GM21447 (cell line): ENCODE data around the gene AKR7A3.
"Not testable (repeated sequence)": the region's sequence is repeated elsewhere in the genome, so short reads cannot be mapped to it uniquely, and the experiment has no call there.

ENCODE experiments used
- ATAC-seq: cut with Tn5 transposase; IDR thresholded peaks from one replicate; pipeline ENCODE4 v1.9.1; 2021; ENCODE audit not compliant: unreplicated experiment

AKR7A3 gene

DNA sequence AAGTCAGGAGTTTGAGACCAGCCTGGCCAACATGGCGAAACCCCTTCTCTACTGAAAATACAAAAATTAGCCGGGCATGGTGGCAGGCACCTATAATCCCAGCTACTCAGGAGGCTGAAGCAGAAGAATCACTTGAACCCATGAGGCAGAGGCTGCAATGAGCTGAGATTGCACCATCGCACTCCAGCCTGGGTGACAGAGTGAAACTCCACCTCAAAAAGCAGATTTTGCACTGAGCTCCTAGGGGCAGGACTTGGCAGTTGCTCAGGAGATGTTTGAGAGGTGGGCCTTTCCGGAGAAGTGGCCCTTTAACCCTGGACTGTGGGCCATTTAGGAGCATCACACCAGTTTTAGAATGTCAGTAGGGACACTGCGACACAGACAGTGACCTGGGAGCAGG, 32.3 kb downstream of the AKR7A3 start:
- not testable (repeated sequence) for ATAC-seq

DNA sequence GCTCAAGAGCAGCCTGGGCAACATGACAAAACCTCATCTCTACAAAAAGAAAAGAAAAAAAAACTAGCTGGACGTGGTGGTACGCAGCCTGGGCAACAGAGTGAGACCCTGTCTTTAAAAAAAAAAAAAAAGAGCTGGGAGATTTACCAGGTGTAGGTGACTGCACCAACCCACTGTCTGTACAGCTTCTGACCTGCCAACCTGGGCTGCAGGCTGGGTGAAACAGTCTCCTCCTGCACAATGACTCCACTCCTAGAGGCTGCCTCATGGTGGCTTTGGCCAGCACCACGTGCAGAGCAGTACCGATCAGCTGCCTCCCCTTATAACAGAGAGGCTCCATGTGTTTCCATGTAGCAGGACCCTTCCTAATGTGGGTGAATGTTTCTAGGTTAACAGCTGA, 33.3 kb downstream of the AKR7A3 start:
- ATAC-seq: no peak

DNA sequence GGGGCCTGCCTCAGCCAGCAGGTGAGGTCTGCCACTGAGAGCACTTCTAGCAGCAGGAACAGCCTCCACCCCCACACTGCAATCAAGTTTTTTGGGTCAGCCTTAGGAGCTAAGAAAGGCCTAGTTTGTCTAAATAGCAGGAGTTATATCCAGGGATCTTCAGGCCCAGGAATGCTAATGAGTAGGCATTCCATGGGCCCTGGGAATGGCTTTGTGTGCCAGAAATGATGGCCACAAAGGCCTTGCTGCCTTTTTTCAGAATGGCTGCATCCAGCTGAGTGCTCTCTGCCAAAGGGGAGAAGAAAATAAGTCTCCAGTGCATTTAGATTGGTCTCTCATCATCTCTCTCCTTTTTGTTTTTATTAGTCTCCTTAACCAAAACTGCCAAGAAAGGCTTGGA, 34.2 kb downstream of the AKR7A3 start:
- no peak for ATAC-seq

DNA sequence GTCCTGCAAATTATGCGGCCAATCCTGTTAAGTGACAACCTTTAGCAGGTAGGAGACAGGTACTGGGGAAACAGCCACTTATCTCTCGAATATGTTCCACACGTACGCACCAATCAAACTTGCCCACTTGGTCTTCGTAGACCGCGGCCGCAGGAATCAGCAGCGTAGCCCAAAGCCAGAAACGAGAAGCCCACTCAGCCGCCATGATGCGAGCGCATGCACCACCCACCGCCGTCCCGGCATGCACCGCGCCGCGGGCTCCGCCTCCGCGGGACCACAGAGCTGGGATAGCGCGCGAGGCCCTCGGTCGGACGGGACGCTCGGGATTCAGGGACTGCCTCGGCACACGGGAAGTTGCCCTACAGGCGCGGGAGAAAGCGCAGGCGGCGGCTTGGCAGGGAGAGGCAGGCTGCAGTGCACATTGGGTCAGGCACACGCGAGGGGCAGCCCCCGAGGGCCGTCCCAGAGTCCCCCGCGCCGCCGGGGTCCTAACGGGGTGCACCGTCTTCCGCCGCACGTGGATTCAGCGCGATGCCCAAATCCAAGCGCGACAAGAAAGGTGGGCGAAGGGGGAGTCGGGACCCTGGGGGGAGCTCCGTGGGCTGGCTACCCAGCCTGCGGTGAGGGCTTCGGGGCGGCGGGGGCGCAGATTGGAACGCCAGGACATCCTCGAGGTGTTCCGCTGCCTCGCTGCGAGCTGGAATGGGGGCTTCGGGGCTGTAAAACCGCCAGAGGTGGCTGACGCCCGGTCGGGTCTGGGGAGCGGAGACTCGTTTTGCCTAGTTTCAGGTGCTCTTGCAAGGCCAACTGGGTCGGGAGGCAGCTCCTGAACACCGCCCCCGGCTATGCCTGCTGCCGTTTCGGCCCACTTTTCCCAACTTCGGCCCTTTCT, 37.0 kb downstream of the AKR7A3 start, which contains the start of the genes EMC1 and MRTO4:
Gene EMC1 (minus strand): TSS at position 220 of the 892 bp plus-strand sequence. CDS start 15 bp downstream, at position 205.
Gene MRTO4 (plus strand): TSS at position 501 of the 892 bp plus-strand sequence. CDS start 31 bp downstream, at position 532.
- peak; percentile 71 for ATAC-seq

DNA sequence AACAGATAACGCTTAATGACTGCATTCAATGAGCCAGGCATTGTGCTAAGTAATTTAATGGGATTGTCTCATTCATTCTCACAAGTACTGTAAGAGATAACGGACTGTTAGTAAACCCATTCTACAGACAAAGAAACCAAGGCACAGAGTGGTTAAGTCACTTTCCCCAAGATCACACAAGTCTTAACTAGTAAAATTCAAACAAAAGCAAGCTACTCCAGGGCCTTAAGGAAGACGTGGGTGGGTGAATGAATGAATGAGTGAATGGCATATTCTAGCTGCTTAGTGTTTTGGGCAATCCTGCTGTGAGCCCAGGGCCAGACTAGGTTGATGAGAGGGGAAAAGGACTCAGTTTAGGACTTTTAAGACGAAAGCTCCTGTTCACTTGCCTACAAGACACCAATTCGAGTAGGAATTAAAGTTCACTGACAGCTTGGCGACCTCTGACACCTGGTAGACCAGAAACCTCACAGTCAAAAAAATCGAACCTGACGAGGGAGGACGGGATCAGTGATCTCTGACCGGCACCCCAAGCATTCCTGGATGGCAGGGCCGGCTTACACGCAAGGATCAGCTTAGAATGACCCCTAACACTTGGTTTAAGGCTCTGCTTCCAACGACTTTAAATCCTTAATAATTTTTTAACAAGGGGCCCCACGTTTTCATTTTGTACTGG, 37.8 kb downstream of the AKR7A3 start:
- ATAC-seq: no peak

DNA sequence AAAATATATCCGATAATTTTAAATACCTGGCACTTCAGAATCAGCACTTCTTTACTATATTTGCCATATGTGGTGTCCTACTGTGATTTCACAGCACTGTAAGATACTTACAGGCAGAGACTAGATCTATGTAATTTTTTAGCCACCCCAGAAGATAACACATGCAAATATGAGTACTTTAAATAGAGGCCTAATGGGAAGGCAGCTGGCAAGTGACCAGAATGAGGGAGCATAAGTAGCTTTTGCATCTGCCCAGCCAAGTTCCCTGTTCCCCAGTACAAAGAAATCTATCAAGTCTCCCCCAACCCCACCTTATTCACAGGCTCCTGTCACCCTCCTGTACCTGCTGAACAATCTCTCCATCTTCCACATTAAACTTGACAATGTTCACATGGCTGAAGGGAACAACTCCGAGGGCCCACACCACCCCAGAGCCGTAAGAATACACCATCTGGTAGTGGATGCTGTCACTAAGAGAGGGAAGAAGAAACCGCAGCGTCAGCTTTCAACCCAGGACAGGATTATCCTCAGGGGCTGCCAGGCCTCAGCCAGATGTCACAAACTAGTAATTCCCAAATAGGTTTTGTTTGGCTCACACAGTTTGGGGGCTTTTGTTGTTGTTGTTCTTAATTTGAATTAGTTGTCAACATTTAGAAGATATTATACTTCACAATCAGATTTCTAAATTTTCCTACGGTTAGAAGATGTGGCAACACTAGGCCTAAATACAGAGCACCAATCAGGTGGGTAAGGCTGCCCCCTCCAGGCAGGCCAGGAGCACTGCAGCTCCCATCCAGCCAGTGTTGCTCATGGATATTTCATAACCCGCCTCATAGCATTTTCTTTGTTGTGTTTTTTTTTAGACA, 47.7 kb downstream of the AKR7A3 start:
- no peak for ATAC-seq

DNA sequence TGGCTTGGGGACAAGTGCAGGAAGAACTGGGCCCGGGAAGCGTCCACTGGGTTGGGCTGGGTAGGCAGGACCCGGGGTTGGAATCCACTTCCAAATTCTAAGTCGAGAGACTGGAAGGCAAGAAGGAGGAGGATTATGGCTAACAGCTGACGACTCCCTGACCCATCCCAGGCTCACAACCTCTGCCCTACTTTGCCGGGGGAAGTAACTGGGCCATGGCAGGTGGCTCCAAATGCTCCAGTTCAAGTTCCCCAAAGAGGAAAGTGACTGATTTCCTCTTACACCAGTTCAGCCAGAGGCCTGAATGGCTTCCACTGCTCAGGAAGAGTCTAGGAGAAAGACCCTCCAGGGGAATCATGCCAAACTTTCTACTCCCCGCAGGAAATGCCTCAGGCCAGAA, 48.7 kb downstream of the AKR7A3 start:
- ATAC-seq: no peak

DNA sequence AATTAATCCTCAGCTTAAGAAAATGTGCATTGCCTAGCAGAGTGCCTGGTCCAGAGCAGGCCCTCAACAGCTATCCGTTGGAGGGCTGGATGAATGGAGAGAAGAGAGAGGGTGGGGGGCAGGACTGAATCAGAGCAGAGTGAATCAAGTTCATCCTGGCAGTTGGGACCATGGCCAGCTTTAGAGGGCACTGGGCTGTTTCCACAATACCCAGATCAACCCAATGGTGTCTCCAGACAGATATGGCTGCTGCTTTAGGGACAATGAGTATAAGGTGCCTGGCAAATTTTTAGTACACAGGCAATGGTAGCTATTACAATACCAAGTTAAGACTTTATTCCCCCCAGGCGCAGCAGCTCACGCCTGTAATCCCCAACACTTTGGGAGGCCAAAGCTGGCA, 54.3 kb downstream of the AKR7A3 start:
- ATAC-seq: no peak
